GM19452 (cell line): ENCODE measurements around the gene KIF3A.

ENCODE experiments used
- ATAC-seq: cut with Tn5 transposase; IDR thresholded peaks from one replicate; pipeline ENCODE4 v1.9.1; 2021; ENCODE audit not compliant: unreplicated experiment

KIF3A gene

DNA sequence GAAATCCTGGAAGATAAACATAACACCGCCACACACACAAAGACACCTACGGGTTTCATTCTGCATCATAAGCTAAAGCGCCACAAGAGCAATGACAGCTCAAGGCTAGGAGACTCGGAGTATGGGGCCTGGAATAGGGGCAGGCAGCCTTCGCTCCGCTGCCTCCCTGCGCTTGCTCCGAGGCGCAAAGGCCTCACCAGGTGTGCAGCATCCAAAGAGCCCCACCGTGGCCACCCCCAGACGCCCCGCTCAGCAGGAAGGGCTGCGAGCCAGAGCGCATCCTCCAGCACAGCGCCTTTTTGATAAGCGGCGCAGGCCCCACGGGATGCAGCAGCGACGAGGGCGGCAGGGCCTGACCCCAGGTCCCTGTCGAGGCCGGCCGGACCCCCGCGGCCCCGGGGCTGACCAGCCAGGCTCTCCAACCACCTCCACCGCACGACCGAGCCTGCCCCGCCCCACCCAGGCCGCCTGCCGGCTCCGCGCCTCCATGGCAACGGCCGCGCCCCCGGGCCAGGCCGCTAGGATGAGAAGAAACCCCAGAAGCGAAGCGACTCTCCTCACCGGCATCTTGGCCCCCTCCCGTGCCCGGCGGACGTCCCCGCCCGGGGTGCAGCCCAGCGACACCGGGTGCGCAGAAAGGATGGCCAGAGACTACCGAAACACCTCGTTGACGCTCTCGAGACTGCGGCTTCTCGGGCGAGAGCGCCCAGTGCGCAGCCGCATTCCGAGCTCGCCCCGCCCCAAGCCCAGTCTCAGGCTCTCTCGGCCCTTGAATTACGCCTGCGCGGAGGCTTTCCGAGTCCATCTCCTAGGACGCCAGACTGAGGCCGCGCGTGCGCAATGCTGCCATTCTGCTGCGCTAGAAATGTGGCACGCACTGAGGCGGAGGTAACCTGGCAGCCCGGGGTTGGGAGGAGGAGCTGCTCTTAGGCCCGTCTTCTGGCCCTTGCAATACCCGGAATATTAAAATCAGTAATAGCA lies at the start of gene KIF3A:
TSS of gene KIF3A (minus strand) at position 694 of the 981 bp plus-strand sequence. CDS start at position 567, 127 bp downstream.
- peak; percentile 91 for ATAC-seq

GRCh38 chr5:132787076-132787475 lies 49.7 kb upstream of the KIF3A start:
- ATAC-seq, result no peak

DNA sequence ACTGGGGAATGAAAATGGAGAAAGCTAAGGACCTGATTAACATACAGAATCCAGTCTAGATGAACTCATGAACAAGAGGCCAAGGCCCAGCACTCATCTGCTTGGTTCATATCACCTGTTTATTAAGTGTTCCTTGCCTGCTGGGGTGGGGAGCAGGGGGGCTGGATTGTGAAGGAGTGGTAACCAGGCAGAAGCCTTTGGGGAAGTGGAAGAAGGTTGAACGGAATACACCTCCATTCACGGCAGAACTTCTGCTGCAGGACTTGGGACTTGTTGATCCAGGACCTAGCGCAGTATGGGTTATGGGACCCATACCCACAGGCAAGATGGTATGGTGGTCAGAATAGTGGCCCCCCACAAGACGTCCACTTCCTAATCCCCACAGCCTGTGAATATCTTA lies 48.5 kb upstream of the KIF3A start:
- ATAC-seq, result no peak

DNA sequence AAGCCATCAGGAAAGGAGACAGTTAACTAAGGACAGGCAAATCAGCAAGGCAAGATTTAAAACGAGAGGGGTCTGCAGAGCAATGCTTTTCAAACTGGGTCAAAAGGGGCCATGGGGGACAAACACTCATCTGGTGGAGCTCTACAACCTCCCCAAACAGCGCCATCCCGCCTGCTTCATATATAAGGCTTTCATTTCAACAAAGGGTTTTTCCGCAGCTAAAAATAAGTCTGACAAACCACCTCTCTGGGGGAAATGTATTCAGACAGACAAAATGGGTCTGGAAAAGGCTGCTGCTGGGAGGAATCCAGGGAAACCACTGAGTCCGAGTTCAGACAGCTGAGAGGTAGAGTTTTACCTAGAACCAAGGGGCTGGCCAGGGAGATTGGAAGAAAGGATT lies 48.0 kb upstream of the KIF3A start:
- no peak for ATAC-seq

DNA sequence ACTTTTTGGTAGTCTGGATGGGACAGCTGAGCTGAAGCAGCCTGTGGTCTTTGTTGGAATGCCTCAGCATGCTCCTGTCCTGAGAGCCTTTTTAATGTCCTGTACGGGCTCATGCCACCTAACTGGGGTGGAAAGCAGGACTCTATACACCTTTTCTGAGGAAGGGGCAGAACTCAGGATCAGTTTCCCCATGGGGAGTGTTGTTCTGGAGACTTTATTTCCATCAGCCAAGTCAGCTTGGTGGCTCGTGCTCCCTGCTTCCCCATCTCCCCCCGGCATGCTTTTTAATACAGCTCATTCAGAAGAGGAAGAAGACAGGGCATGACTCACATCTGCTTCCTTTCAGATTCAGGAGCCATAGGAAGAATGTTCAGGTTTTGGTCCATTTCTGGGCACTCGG lies 44.8 kb upstream of the KIF3A start:
- ATAC-seq, result no peak

DNA sequence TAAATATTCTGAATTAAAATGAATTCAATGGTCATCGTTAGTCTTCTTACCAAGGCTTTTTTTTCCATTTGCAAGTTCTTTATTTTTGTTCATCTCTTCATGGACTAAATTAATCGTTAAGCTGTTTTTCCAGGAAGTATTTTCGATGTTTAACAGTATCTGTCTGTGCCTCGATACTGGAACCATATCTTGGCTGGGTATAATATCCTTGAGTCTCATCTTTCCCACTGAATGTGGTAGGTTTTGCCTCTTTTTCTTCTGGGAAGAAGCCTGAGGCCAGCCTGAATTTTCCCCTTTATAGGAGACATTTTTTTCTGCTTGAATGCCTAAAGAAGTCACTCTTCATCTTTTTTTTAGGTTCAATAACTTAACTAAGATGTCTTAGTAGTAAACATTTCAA lies 43.7 kb upstream of the KIF3A start:
- no peak for ATAC-seq

DNA sequence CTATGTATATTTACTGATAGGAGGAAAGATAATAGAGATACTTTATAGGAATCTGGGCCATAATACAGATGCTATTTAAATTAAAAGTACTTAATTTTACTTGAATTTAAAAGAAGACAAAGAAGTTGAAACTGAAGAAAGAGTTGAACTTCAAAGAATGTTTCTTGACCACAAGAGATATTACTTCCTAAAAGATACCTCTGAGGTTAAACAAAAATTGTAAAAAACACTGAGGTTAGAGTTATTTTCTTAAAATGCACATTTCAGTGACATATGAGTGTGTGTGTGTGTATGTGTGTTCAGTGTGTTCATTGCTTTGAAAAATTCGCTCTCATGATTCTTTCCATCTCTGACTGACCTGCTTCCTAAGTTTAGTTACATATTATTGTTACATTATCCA lies 43.2 kb upstream of the KIF3A start:
- no peak for ATAC-seq

DNA sequence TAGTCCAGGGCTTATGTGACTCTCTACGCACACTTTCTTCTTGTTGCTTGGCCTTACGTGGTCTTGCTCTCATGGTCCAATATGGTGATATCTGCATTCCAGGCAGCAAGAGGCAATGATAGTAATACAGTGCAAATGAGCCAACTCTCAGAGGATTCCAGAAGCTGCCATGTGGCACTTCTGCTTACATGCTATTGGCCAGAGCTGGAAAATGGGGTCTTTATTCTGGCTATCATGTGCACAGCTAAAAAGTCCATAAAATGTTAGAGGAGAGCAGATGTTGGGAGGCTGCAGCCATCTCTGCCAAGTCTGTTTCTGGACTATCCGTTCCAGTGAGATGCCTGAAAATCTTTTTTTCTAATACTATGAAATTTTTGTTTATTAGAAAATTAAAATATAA lies 42.6 kb upstream of the KIF3A start:
- ATAC-seq, result no peak

DNA sequence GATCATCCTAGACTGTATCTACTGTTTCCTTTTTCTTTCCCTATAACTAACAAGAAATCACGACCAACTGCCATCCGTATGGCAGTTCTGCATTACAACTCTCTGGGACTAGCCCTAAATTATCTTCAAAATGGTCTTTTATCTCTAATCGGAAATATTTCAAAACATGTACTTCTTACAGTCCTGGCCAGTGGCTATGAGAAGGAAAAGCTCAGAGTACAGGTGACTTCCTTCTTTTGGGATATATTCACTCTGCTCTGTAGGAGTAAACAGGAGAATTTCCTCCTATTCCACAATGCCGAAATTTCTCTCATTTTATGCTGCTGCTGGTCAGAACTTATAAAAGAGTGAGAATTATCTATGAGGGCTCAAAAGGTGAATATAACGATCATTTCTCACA lies 41.5 kb upstream of the KIF3A start:
- ATAC-seq, result no peak

- no peak for ATAC-seq
Measured at GRCh38 chr5:132778129-132778528, 40.8 kb upstream of the KIF3A start.

DNA sequence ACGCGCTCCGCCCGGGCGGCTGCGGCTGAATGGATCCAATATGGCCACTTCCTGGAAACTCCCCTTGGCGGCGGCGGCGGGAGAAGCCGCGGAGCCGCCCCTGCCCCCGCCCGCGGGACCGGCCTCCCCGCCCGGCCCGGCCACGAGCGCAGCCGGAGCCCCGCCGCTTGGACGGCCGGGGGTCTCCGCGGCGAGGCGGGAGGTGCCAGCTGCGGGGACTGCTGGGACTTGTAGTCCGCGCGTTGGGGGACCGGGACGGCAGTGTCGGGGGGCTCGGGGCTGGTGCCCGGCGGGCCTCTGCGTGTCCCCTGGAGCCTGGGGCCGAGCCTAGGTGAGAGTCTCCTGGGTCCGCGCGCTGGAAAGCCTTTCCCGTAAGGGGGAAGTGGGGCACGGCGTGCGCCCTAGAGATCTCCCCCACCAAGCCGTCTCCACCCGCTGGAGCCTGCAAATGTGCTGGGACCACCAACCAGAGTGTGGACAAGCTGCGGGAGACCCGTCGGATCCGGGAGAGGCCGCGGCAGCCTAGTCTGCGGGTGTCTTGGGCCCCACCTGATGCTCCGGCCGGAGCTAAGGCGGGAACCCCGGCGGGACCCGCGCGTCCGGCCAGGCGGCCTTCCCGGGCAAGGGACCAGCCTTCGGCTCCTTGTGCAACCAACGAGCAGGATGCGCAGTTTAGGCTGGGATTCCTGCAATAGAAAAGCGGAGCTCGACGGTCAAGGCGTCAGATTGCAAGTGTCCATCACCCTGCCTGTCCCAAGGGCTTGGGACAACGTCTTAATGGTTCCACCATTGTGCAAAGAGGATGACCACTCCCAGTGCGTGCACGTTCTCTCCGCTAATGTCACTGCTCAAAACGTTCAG lies 40.1 kb upstream of the KIF3A start, which contains the start of gene SEPTIN8:
TSS of gene SEPTIN8 (minus strand) at position 31 of the 861 bp plus-strand sequence. CDS start 102 bp downstream, outside the sequence.
- peak; percentile 59 for ATAC-seq

DNA sequence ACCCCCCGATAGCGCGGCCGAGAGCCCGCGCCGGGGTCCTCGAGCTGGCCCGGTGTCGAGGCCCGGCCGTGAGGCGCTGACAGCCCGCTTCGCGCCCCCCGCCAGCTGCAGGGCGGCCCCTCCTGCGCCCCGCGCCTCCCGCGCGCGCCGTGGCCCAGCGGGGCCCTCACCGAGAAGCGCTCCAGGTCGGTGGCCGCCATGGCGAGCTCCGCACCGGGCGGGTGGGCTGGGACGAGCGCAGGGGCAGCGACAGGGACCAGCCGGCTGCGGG lies 39.5 kb upstream of the KIF3A start:
- no peak for ATAC-seq

GRCh38 chr5:132776131-132776937 lies 39.0 kb upstream of the KIF3A start:
- ATAC-seq, result peak; percentile 21

DNA sequence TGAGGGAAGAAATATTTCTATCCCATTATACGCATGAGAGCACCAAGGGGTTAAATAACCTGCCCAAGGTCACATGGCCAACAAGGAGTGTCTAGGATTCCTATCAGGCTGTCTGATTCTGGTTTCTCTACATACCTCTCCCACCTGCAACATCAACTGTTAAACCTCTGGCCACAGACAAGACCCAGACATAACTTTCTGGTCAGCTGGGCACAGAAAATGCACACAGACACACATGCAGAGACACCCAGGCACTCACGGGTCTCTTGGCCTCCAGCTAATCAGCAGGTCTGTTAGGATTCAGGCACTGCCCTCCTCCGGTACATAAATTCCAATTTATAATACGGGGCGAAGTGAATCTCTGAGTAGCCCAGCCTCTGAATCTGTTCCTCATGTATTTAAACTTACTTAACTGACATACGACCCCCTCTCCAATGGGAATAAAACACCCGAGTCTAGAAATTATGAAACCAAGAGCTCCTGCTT lies 38.2 kb upstream of the KIF3A start:
- ATAC-seq, result no peak

DNA sequence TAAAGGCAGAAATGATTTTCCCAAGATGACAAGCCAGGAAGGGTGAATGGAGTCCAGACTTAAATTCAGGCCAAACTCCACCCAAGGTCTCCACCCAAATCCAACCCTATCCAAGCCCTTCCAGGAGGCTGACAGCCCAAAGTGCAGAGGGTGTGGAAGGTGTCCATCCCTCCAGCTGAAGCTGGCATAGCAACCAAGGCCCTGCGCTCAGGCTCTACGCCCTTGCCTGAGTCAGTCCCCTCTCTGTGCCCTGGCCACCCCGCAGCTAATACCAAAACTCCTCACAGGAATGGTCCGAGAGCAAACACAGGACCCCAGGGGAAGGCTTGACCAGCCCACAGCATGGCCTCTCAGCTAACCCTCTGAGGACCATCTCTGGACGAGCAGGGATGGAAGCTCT lies 37.5 kb upstream of the KIF3A start:
- no peak for ATAC-seq

DNA sequence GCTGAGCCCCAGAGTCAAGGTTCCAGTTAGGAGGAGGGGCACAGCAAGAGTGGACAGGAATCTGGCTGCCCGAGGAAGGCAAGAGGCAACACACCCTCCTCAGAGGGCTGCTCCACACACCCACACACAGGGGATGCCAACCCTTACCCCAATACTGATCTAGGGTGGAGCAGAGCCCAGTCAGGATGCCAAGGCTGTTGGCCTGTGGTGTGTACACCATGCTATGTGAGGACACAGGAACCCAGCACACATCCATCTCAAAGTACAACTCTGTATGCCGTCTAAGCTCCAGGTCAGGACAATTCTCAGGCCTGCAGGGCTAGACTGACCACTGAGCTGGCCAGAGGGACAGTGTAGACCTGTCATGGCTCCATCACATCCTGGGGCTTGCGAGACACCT lies 37.1 kb upstream of the KIF3A start:
- ATAC-seq, result no peak

DNA sequence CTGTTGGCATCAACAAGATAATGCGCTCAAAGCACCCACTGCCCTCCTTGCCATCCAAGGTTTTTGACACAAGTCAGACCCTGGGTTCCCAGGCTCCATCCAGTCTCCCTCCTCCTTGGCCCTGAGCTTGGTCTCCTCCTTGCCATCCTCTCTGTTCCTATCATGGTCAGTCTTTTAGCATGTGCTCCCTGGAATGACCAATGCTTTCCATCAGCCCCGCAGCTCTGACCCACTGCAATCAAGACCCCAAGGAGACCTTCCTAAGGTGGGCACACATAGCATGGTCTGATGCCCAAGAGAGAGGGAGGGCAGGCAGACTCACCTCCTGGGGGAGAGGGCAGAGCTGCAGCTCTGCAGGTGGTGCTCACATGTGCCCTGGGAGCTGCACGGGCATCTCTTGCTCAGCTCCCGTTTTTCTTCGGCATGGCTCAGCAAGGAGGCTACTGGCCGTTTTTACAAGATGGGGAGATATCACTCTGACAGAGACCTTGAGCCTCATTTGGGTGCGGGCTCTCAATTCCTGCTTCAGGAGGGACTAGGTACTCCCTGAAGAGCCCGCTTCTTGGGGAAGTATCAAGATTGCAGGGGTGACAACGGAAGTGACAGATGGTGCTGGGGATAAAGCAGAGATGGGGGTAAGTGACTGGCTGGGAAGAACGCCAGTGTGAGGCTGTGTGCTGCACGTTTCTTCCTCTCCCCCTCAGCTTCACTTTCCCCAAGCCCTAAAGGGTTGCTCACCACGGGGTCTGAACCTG lies 36.4 kb upstream of the KIF3A start:
- no peak for ATAC-seq

DNA sequence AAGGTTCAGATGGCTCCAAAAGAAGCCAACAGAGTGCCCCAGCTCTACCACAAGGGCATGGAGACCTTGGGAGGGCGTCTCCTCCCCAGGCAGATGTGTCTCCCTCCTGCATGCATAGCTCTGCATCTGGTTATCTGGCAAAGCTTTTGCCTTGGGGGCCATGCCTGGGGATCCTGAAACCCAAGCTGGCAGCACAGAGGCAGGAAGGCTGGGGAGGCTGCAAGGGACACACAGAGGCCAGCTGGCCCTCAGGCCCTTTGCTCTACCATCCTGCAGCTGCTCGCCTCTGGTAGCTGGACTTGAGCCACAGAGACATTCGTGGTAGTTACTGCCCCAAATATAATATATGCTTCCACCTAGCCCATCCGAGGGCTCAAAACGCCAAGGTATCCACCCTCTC lies 35.8 kb upstream of the KIF3A start:
- ATAC-seq, result no peak

DNA sequence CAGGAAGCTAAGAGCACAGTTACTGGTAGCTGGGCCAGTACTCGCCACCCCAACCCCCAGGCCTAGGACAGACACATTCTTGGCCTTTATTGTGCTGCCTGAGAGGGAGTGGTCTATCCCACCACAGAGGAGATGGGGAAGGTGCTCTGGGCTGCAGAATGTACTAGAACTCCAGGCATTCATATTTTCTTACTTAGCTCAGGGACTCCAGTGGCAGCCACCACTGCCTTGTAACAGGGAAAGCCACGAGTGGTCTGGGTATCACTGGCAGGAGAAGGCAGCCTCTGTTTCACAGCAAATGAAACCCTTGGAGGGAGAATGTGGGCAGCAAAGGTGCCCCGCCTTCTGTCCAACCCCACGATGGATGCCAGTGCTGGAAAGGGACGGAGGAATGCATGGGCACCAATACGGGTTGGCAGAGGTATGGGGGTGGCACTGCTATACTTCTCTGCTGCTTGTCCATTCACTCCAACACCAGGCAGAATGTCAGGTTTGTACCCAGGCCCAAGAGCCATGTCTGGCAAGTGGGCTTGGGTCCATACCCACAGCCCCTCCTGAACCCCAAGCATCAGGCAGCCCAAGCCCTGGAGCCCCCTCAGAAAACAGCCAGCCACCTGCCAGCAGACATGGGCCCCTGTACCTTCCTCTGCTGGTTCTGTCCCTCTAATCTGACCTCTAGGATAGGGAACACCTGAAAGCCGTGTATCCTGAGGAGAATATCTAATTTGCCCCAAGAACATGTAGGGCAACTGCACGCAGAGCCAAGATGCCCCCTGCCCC lies 35.1 kb upstream of the KIF3A start:
- no peak for ATAC-seq
